Skeletal muscle satellite cell (primary cell): ENCODE data around the gene SP140L.

Experiments used
- H3K27me3 ChIP-seq: 2 replicates; pipeline ENCODE4 v1.7.0; 2013; ENCODE audit warnings: low read length; ENCODE audit not compliant: control insufficient read depth, insufficient read depth
- H3K36me3 ChIP-seq: 2 replicates; pipeline ENCODE4 v1.7.0; 2013; ENCODE audit warnings: mild to moderate bottlenecking, control low read depth, low read length; ENCODE audit not compliant: insufficient read depth
- H3K4me1 ChIP-seq: 2 replicates; pipeline ENCODE4 v1.7.0; 2013; ENCODE audit warnings: low read length; ENCODE audit not compliant: control insufficient read depth, insufficient read depth
- H3K4me2 ChIP-seq: 2 replicates; pipeline ENCODE4 v1.7.0; 2013; ENCODE audit warnings: mild to moderate bottlenecking, low read length
- H3K4me3 ChIP-seq: 2 replicates; pipeline ENCODE4 v1.7.0; 2013; ENCODE audit warnings: low read length
- H3K9ac ChIP-seq: 2 replicates; pipeline ENCODE4 v1.7.0; 2013; ENCODE audit warnings: mild to moderate bottlenecking, low read depth, low read length, moderate library complexity
- H3K9me3 ChIP-seq: replicated peaks from 2 replicates; pipeline ENCODE4 v1.7.0; 2013; ENCODE audit warnings: mild to moderate bottlenecking, control low read depth, low read length

SP140L gene

DNA sequence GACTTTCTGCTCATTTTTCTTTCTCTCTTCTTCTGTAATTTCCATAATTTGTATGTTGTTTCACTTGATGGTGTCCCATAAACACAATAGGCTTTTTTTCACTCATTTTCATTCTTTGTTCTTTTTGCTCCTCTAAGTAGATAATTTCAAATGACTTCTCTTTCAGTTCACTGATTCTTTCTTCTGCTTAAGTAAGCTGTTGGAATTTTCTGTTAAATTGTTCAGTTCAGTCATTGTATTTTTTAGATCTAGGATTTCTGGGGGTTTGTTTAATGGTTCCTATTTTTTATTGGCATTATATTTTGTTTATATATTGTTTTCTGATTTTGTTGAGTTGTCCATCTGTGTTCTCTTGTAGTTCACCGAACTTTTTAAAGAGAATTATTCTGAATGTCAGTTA, 19.5 kb downstream of the SP140L start:
- Histone ChIP-seq H3K9ac (no peak overlapping the region), H3K4me3 (no peak overlapping the region), H3K9me3 (no peaks in the 10 kb centered on the region), H3K4me2 (no peak overlapping the region), H3K36me3 (peaks cover 4% of the 10 kb centered on the region), H3K27me3 (no peaks in the 10 kb centered on the region), H3K4me1 (peaks cover 23% of the 10 kb centered on the region)

DNA sequence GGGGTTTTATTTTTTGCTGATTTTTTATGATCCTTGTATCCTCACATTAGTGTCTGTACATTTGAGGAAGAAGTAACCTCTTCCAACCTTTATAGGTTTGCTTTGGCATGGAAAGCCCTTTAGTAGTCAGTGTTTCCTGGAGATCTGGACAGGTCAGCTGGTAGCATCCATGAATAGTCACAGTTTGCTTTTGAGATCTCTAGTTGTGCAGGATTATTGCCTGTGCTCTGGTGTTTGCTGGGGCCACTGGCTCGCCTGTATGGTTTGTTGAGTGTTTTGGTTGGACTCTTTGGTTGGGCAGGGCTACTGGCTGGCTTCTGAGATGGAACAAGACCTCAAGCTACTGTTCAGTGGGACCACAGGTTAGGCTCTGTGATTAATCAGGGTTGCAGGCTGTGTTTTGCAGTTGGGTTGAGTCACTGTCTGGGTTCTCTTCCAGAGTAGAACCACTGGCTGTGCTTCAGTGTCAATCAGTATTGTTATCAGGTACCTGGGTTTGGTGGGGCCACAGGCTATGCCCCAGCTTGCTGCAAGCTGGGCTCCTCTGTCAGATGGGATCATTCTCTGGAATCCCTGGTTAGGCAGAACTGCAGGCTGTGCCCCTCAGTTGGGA, 20.0 kb downstream of the SP140L start:
- peaks cover 23% of the 10 kb centered on the region for H3K4me1 ChIP-seq
- no peak overlapping the region for H3K4me3 ChIP-seq
- no peak overlapping the region for H3K4me2 ChIP-seq
- H3K27me3 ChIP-seq: no peaks in the 10 kb centered on the region
- H3K9ac ChIP-seq: no peak overlapping the region
- H3K36me3 ChIP-seq: peaks cover 4% of the 10 kb centered on the region
- H3K9me3 ChIP-seq: no peaks in the 10 kb centered on the region

DNA sequence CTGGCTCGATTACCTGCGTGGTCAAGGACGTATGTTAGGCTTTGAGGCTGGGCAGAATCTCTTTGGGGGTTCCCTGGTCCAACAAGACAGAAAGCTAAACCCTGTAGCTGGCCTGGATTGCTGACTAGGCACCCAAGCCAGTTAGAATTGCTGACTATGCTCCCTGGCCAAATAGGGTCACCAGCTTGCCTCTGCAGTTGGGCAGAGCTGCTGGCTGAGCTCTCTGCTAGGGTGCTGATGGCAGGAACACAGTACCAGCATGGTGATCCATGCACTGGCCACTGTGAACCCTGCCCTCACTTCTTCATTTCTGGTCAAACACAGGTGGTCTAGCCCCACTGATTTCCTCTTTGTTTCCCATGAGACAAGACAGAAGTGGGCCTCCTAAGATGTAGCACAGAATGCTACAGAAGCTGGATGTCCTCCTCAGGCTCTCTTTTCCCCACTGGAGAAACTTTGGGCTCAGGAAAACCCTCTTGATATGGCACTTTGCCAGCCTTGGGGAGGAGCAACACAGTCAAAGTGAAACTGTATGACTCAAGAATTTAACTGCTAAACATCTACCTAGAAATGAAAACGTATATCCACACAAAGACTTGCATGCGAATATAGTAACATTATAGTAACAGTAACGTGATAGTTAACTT, 20.8 kb downstream of the SP140L start:
- Histone ChIP-seq H3K9ac (no peak overlapping the region), H3K27me3 (no peaks in the 10 kb centered on the region), H3K4me1 (peaks cover 23% of the 10 kb centered on the region), H3K9me3 (no peaks in the 10 kb centered on the region), H3K4me2 (no peak overlapping the region), H3K36me3 (peaks cover 4% of the 10 kb centered on the region), H3K4me3 (no peak overlapping the region)

DNA sequence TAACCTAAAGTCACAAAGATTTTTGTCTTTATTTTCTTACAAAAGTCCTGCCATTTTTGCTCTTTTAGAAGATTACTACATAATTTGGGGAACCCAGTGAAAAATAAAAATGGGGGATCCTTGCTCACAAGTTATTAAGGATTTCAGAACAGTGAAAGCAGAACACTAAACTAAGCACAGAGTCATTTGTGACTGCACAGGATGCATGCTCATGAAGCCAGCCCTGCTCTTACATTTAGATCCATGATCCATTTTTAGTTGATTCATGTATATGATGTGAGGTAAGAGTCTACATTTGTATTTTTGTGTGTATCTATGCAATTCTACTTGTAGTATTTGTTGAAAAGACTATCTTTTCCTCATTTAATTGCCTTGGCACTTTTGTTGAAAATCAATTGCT, 21.8 kb downstream of the SP140L start:
- no peak overlapping the region for H3K9ac ChIP-seq
- H3K4me1 ChIP-seq: peaks cover 14% of the 10 kb centered on the region
- H3K9me3 ChIP-seq: no peaks in the 10 kb centered on the region
- no peak overlapping the region for H3K4me2 ChIP-seq
- peaks cover 4% of the 10 kb centered on the region for H3K36me3 ChIP-seq
- H3K27me3 ChIP-seq: no peaks in the 10 kb centered on the region
- H3K4me3 ChIP-seq: no peak overlapping the region

DNA sequence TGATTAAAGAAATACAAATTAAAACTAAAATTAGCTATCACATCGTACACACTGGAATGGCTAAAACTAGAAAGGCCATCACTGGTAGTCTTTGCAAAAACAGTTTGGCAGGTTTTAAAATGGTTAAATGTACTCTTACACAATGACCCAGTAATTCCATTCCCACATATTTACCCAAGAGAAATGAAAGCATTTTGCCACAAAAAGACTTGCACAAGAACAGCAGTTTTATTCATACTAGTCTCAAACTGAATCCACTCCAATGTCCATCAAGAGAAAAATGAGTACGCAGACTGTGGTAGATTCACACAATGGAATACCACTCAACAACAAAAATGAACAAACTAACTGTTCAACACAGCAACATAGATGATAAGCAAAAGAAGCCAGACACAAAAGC, 29.1 kb downstream of the SP140L start:
- Histone ChIP-seq H3K4me3 (no peak overlapping the region), H3K4me1 (no peaks in the 10 kb centered on the region), H3K4me2 (no peak overlapping the region), H3K27me3 (no peaks in the 10 kb centered on the region), H3K9ac (no peak overlapping the region), H3K36me3 (peaks cover 11% of the 10 kb centered on the region), H3K9me3 (no peaks in the 10 kb centered on the region)

DNA sequence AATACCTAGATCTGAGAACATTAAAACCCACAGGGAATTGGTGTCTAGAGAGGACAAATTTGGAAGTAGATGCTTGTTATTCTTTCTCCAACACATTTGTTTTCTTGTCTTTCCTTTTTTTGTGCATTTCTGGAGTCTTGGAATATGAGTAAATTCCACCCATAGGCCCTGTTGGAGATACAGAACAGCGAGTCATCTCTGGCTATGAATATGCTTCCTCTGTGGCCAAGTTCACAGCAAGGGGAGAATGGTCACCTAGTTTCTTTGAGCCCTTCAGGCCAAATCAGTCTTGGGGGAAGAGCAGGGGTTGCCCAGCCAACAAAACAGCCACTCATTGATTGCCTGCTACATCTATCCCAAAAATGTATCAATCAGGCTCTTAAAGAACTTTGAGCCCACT, 31.3 kb downstream of the SP140L start:
- Histone ChIP-seq H3K9me3 (no peaks in the 10 kb centered on the region), H3K4me1 (no peaks in the 10 kb centered on the region), H3K36me3 (peaks cover 24% of the 10 kb centered on the region), H3K27me3 (no peaks in the 10 kb centered on the region), H3K9ac (no peak overlapping the region), H3K4me2 (no peak overlapping the region), H3K4me3 (no peak overlapping the region)

GRCh38 chr2:230360028-230360427, 33.0 kb downstream of the SP140L start:
- Histone ChIP-seq H3K9me3 (no peaks in the 10 kb centered on the region), H3K4me2 (no peak overlapping the region), H3K4me1 (no peaks in the 10 kb centered on the region), H3K4me3 (no peak overlapping the region), H3K9ac (no peak overlapping the region), H3K27me3 (no peaks in the 10 kb centered on the region), H3K36me3 (peaks cover 26% of the 10 kb centered on the region)

DNA sequence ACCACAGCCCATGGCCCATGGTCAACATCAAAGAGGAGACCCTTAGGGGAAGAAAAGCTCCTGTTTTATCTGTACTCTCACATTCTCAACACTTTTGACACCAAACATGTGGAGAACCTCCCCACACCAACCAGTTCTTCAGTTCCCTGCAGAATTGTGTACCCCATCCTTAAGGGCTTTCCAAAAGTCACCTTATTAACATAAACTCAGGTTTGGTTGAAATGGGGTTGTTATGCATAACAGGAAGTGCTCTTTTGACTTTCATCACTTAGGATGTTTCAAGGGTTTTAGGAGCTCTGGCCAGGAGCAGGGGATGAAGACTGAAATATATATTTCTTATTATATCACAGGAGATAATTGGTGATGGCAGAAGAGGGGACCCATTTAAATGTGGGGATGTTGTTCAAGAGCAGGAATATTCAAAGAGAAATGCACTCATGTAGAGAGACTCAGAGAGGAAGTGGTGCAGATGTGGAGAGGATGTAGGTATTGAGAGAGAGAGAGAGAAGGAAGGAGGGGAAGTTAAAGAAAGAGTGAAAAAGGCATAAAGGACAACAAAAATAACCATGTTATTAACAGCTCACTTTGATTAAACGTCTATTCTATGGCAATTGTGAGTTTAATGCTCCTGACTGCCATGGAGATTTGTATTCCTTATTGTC, 35.2 kb downstream of the SP140L start:
- Histone ChIP-seq H3K9me3 (no peaks in the 10 kb centered on the region), H3K36me3 (peaks cover 26% of the 10 kb centered on the region), H3K4me3 (no peak overlapping the region), H3K4me2 (no peak overlapping the region), H3K27me3 (no peaks in the 10 kb centered on the region), H3K4me1 (no peaks in the 10 kb centered on the region), H3K9ac (no peak overlapping the region)

DNA sequence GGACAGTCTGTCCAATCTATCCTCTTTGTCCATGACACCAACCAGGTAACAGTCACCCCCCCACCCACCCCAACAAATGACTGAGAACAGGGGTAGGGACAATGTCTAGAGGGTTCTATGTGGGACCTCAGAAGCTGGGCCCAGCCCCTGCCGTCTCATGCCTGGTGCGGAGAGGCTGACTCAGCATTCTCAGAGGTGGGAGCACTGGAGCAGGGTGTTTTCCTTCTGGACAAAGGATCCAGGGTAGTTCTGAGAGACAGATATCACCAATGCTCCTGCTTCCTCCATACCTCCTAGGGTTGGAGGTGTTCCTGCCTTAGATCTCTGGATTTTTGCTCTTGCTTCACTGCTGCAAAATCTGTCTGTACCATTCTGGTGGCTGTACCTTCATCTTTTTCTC, 55.1 kb downstream of the SP140L start:
- Histone ChIP-seq H3K4me3 (no peak overlapping the region), H3K9me3 (no peaks in the 10 kb centered on the region), H3K27me3 (no peaks in the 10 kb centered on the region), H3K9ac (no peak overlapping the region), H3K36me3 (peaks cover 22% of the 10 kb centered on the region), H3K4me2 (no peak overlapping the region), H3K4me1 (no peaks in the 10 kb centered on the region)

DNA sequence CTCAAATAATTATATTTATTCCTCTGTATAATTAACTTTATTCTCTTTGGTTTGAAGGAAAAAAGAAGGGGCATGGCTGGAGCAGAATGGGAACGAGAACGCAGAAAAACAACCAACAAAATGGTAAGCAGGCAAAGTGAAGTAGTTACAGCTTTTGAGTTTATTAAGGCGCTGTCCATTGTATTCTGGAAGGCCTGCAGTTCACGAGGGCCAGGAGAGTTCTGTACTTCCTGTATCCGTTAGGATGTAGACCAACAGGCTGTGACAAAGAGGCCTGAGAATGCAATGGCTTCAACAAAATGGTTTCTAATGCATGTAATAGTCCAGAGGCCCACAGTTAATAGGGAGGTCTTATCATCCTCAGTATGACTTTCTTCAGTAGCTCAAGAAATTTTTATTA, 56.5 kb downstream of the SP140L start:
- no peak overlapping the region for H3K4me3 ChIP-seq
- no peaks in the 10 kb centered on the region for H3K27me3 ChIP-seq
- H3K36me3 ChIP-seq: peaks cover 19% of the 10 kb centered on the region
- no peak overlapping the region for H3K4me2 ChIP-seq
- H3K9ac ChIP-seq: no peak overlapping the region
- no peaks in the 10 kb centered on the region for H3K4me1 ChIP-seq
- no peaks in the 10 kb centered on the region for H3K9me3 ChIP-seq

- Histone ChIP-seq H3K4me3 (no peak overlapping the region), H3K9me3 (no peaks in the 10 kb centered on the region), H3K4me2 (no peak overlapping the region), H3K27me3 (no peaks in the 10 kb centered on the region), H3K9ac (no peak overlapping the region), H3K4me1 (no peaks in the 10 kb centered on the region), H3K36me3 (peaks cover 27% of the 10 kb centered on the region)
Observed at GRCh38 chr2:230384986-230385385, 58.0 kb downstream of the SP140L start.

DNA sequence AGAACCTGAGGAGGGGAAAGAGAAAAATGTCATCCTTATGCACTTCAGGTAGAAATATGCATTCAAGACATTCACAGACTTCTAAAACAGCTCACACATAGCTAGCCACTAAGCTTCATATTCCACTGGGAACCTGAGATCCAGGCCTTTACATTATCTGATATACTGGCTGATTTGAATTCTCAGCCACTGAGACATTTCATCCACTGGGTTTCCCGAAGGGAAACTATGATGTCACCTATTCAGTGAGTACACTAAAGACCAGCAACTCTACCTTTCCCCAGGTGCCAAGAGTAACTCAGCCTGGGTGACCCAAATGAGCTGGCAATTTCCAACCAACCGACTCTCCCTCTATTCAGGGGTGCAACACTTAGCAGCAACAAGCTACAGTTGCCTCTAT, 67.3 kb downstream of the SP140L start:
- H3K9ac ChIP-seq: no peak overlapping the region
- no peak overlapping the region for H3K4me3 ChIP-seq
- H3K9me3 ChIP-seq: no peaks in the 10 kb centered on the region
- no peaks in the 10 kb centered on the region for H3K4me1 ChIP-seq
- H3K4me2 ChIP-seq: no peak overlapping the region
- H3K36me3 ChIP-seq: peaks cover 55% of the 10 kb centered on the region
- no peaks in the 10 kb centered on the region for H3K27me3 ChIP-seq
